Activated T-helper 9 cell treated with anti-CD3 and anti-CD28 coated beads, Interleukin-2, amount 50 U/mL, for 16 hours (primary cell): ENCODE data around the gene MMEL1.

Experiments
- DNase-seq: peaks from one replicate; pipeline ENCODE4 v3.0.0-alpha.2; 2020; ENCODE audit warnings: low read depth

MMEL1 gene

GRCh38 chr1:2642131-2642559, 9.3 kb upstream of the MMEL1 start:
- no peak for DNase-seq

- no peak for DNase-seq
These were observed 8.7 kb upstream of the MMEL1 start for GRCh38 chr1:2641381-2642130.

GRCh38 chr1:2640626-2641025, 7.8 kb upstream of the MMEL1 start:
- DNase-seq, result no peak

GRCh38 chr1:2639607-2640521, 7.0 kb upstream of the MMEL1 start:
- no peak for DNase-seq

- DNase-seq, result no peak
These were observed 6.4 kb upstream of the MMEL1 start for GRCh38 chr1:2639203-2639602.

GRCh38 chr1:2638466-2639115, 5.8 kb upstream of the MMEL1 start:
- DNase-seq, result no peak

GRCh38 chr1:2637442-2638145, 4.8 kb upstream of the MMEL1 start:
- DNase-seq, result no peak

GRCh38 chr1:2636733-2637132, 3.9 kb upstream of the MMEL1 start:
- no peak for DNase-seq

- DNase-seq, result no peak
These were observed 2.7 kb upstream of the MMEL1 start for GRCh38 chr1:2635361-2636010.

- DNase-seq, result no peak
These were observed 1.2 kb upstream of the MMEL1 start for GRCh38 chr1:2633936-2634491.

- no peak for DNase-seq
These were observed 635 bp upstream of the MMEL1 start for GRCh38 chr1:2633366-2633935.

- DNase-seq, result no peak
These were observed 775 bp downstream of the MMEL1 start for GRCh38 chr1:2632051-2632430.

- DNase-seq, result no peak
These were observed 1.4 kb downstream of the MMEL1 start for GRCh38 chr1:2631136-2632050.

GRCh38 chr1:2630498-2631135, 2.2 kb downstream of the MMEL1 start:
- no peak for DNase-seq

GRCh38 chr1:2629627-2630497, 3.0 kb downstream of the MMEL1 start:
- DNase-seq, result no peak

- DNase-seq, result no peak
These were observed 3.7 kb downstream of the MMEL1 start for GRCh38 chr1:2628933-2629626.

GRCh38 chr1:2628191-2628932, 4.5 kb downstream of the MMEL1 start:
- DNase-seq, result no peak
